ENCODE results near the gene TRIM37.

Gene TRIM37

GRCh38 chr17:58996968-58997367 lies 109.7 kb downstream of the TRIM37 start:
- 100% methylated on average over 2 to 3 of the region's 4 CpGs for WGBS, 2 experiments (ENCODE audit: insufficient coverage in 2 of 2)
- no peak overlapping the region for H3K27ac ChIP-seq (ENCODE audit: low read depth, low read length, severe bottlenecking)
- peaks cover 14% of the 10 kb centered on the region for H3K36me3 ChIP-seq (ENCODE audit: control insufficient read depth, insufficient read depth, low read length)
- peaks cover 9% of the 10 kb centered on the region for H3K4me1 ChIP-seq (ENCODE audit: control insufficient read depth, insufficient read depth, low read length, poor library complexity, severe bottlenecking)
- H3K4me3 ChIP-seq (ENCODE audit: extremely low read depth, insufficient read depth, low read length, poor library complexity, severe bottlenecking): no peak overlapping the region
- no peaks in the 10 kb centered on the region for H3K9me3 ChIP-seq (ENCODE audit: control insufficient read depth, low read length)

- peaks cover 9% of the 10 kb centered on the region for H3K4me1 ChIP-seq (ENCODE audit: control insufficient read depth, insufficient read depth, low read length, poor library complexity, severe bottlenecking)
- no peaks in the 10 kb centered on the region for H3K9me3 ChIP-seq (ENCODE audit: control insufficient read depth, low read length)
- no peak overlapping the region for H3K27ac ChIP-seq (ENCODE audit: low read depth, low read length, severe bottlenecking)
- H3K4me3 ChIP-seq (ENCODE audit: extremely low read depth, insufficient read depth, low read length, poor library complexity, severe bottlenecking): no peak overlapping the region
- WGBS, 2 experiments (ENCODE audit: insufficient coverage in 2 of 2): 89 to 93% methylated on average over 4 to 5 of the region's 7 CpGs
- peaks cover 14% of the 10 kb centered on the region for H3K36me3 ChIP-seq (ENCODE audit: control insufficient read depth, insufficient read depth, low read length)
Observed at GRCh38 chr17:58995247-58995940, 111.3 kb downstream of the TRIM37 start.

GRCh38 chr17:58993311-58993710 lies 113.4 kb downstream of the TRIM37 start:
- WGBS, 2 experiments (ENCODE audit: insufficient coverage in 2 of 2): 87 to 92% methylated on average over 4 of the region's 5 CpGs
- Histone ChIP-seq H3K9me3 (ENCODE audit: control insufficient read depth, low read length) (no peaks in the 10 kb centered on the region), H3K36me3 (ENCODE audit: control insufficient read depth, insufficient read depth, low read length) (peaks cover 1% of the 10 kb centered on the region), H3K4me1 (ENCODE audit: control insufficient read depth, insufficient read depth, low read length, poor library complexity, severe bottlenecking) (peaks cover 9% of the 10 kb centered on the region), H3K27ac (ENCODE audit: low read depth, low read length, severe bottlenecking) (peak overlapping the region; percentile 83), H3K4me3 (ENCODE audit: extremely low read depth, insufficient read depth, low read length, poor library complexity, severe bottlenecking) (no peak overlapping the region)

GRCh38 chr17:58991718-58992331 lies 114.9 kb downstream of the TRIM37 start:
- 84 to 100% methylated on average over 2 to 3 of the region's 4 CpGs for WGBS, 2 experiments (ENCODE audit: insufficient coverage in 2 of 2)
- Histone ChIP-seq H3K36me3 (ENCODE audit: control insufficient read depth, insufficient read depth, low read length) (no peaks in the 10 kb centered on the region), H3K4me1 (ENCODE audit: control insufficient read depth, insufficient read depth, low read length, poor library complexity, severe bottlenecking) (peaks cover 9% of the 10 kb centered on the region), H3K9me3 (ENCODE audit: control insufficient read depth, low read length) (no peaks in the 10 kb centered on the region), H3K4me3 (ENCODE audit: extremely low read depth, insufficient read depth, low read length, poor library complexity, severe bottlenecking) (no peak overlapping the region), H3K27ac (ENCODE audit: low read depth, low read length, severe bottlenecking) (peak overlapping the region; percentile 75)

GRCh38 chr17:58989629-58990028 lies 117.1 kb downstream of the TRIM37 start:
- WGBS, 2 experiments (ENCODE audit: insufficient coverage in 2 of 2): no CpG with 5 or more reads among the region's 2 CpGs
- H3K27ac ChIP-seq (ENCODE audit: low read depth, low read length, severe bottlenecking): no peak overlapping the region
- no peak overlapping the region for H3K4me3 ChIP-seq (ENCODE audit: extremely low read depth, insufficient read depth, low read length, poor library complexity, severe bottlenecking)
- H3K4me1 ChIP-seq (ENCODE audit: control insufficient read depth, insufficient read depth, low read length, poor library complexity, severe bottlenecking): peaks cover 9% of the 10 kb centered on the region
- no peaks in the 10 kb centered on the region for H3K9me3 ChIP-seq (ENCODE audit: control insufficient read depth, low read length)
- no peaks in the 10 kb centered on the region for H3K36me3 ChIP-seq (ENCODE audit: control insufficient read depth, insufficient read depth, low read length)

GRCh38 chr17:58985971-58986370 lies 120.7 kb downstream of the TRIM37 start:
- H3K27ac ChIP-seq (ENCODE audit: low read depth, low read length, severe bottlenecking): no peak overlapping the region
- H3K9me3 ChIP-seq (ENCODE audit: control insufficient read depth, low read length): no peaks in the 10 kb centered on the region
- 57 to 86% methylated on average over 1 of the region's 6 CpGs for WGBS, 2 experiments (ENCODE audit: insufficient coverage in 2 of 2)
- H3K4me1 ChIP-seq (ENCODE audit: control insufficient read depth, insufficient read depth, low read length, poor library complexity, severe bottlenecking): no peaks in the 10 kb centered on the region
- no peaks in the 10 kb centered on the region for H3K36me3 ChIP-seq (ENCODE audit: control insufficient read depth, insufficient read depth, low read length)
- no peak overlapping the region for H3K4me3 ChIP-seq (ENCODE audit: extremely low read depth, insufficient read depth, low read length, poor library complexity, severe bottlenecking)

GRCh38 chr17:58985367-58985766 lies 121.3 kb downstream of the TRIM37 start:
- Histone ChIP-seq H3K4me3 (ENCODE audit: extremely low read depth, insufficient read depth, low read length, poor library complexity, severe bottlenecking) (no peak overlapping the region), H3K4me1 (ENCODE audit: control insufficient read depth, insufficient read depth, low read length, poor library complexity, severe bottlenecking) (no peaks in the 10 kb centered on the region), H3K27ac (ENCODE audit: low read depth, low read length, severe bottlenecking) (no peak overlapping the region), H3K36me3 (ENCODE audit: control insufficient read depth, insufficient read depth, low read length) (no peaks in the 10 kb centered on the region), H3K9me3 (ENCODE audit: control insufficient read depth, low read length) (no peaks in the 10 kb centered on the region)
- WGBS, 2 experiments (ENCODE audit: insufficient coverage in 2 of 2): no CpG with 5 or more reads among the region's 6 CpGs

- WGBS, 2 experiments (ENCODE audit: insufficient coverage in 2 of 2): 90 to 95% methylated on average over 2 of the region's 3 CpGs
- Histone ChIP-seq H3K4me1 (ENCODE audit: control insufficient read depth, insufficient read depth, low read length, poor library complexity, severe bottlenecking) (no peaks in the 10 kb centered on the region), H3K9me3 (ENCODE audit: control insufficient read depth, low read length) (no peaks in the 10 kb centered on the region), H3K27ac (ENCODE audit: low read depth, low read length, severe bottlenecking) (no peak overlapping the region), H3K4me3 (ENCODE audit: extremely low read depth, insufficient read depth, low read length, poor library complexity, severe bottlenecking) (no peak overlapping the region), H3K36me3 (ENCODE audit: control insufficient read depth, insufficient read depth, low read length) (no peaks in the 10 kb centered on the region)
Observed at GRCh38 chr17:58982626-58983025, 124.1 kb downstream of the TRIM37 start.

- H3K4me3 ChIP-seq (ENCODE audit: extremely low read depth, insufficient read depth, low read length, poor library complexity, severe bottlenecking): no peak overlapping the region
- H3K27ac ChIP-seq (ENCODE audit: low read depth, low read length, severe bottlenecking): no peak overlapping the region
- no peaks in the 10 kb centered on the region for H3K36me3 ChIP-seq (ENCODE audit: control insufficient read depth, insufficient read depth, low read length)
- 100% methylated on average over 1 to 2 of the region's 3 CpGs for WGBS, 2 experiments (ENCODE audit: insufficient coverage in 2 of 2)
- H3K9me3 ChIP-seq (ENCODE audit: control insufficient read depth, low read length): no peaks in the 10 kb centered on the region
- H3K4me1 ChIP-seq (ENCODE audit: control insufficient read depth, insufficient read depth, low read length, poor library complexity, severe bottlenecking): no peaks in the 10 kb centered on the region
Observed at GRCh38 chr17:58980706-58981481, 125.8 kb downstream of the TRIM37 start.

GRCh38 chr17:58976541-58976940 lies 130.1 kb downstream of the TRIM37 start:
- Histone ChIP-seq H3K36me3 (ENCODE audit: control insufficient read depth, insufficient read depth, low read length) (no peaks in the 10 kb centered on the region), H3K9me3 (ENCODE audit: control insufficient read depth, low read length) (no peaks in the 10 kb centered on the region), H3K27ac (ENCODE audit: low read depth, low read length, severe bottlenecking) (no peak overlapping the region), H3K4me1 (ENCODE audit: control insufficient read depth, insufficient read depth, low read length, poor library complexity, severe bottlenecking) (no peaks in the 10 kb centered on the region), H3K4me3 (ENCODE audit: extremely low read depth, insufficient read depth, low read length, poor library complexity, severe bottlenecking) (no peak overlapping the region)
- WGBS, 2 experiments (ENCODE audit: insufficient coverage in 2 of 2): 93 to 94% methylated on average over 2 to 3 of the region's 3 CpGs

All from mesodermal cell (in vitro differentiated cells).